Measurements from ENCODE around the gene OR11A1. TPM values are rescaled to one million over a fixed set of nuclear protein-coding genes. Genes with fewer than 3 reads are reported as not detected.

The OR11A1 gene
- total and polyA plus RNA-seq, 4 experiments from 2014 or later, result not detected

DNA sequence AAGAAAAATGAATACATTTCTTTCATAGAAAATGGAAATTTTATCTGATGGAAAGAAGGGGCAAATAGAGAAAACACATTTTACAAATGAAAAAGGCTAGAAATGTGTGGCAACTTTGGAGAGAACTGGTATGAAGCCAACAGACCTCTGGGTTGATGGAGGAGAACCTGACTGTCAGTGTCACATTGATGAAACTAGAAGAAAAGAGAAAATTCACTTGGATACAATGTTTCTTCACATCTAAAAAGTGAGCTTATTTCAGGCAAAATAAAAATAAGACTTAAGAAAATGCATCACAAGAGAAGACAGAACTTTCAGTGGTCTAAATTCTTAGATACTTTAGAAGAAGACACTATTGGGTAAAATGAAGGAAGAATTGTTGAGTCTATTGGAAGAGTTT, 61.5 kb downstream of the OR11A1 start, which contains the start of gene OR12D2:
TSS of gene OR12D2 (plus strand) at position 301 of the 400 bp plus-strand sequence. CDS start 1,069 bp downstream, outside the sequence.
- Histone ChIP-seq H3K9me3 (ENCODE audit: control insufficient read depth in 1 of 2, low read length in 2 of 2) (no peaks in the 10 kb centered on the region), H3K4me3 (ENCODE audit: low read length in 2 of 2) (no peak within 1 kb of the TSS), H3K27me3 (ENCODE audit: insufficient read depth, low read length) (peaks cover 6% of the 10 kb centered on the region), H3K36me3 (ENCODE audit: insufficient read depth, low read length) (no peaks in the 10 kb centered on the region), H3K4me1 (ENCODE audit: insufficient read depth, low read length) (no peaks in the 10 kb centered on the region), H3K27ac (ENCODE audit: low read depth, low read length) (no peak within 1 kb of the TSS)
- Mint-ChIP-seq H3K36me3 (no peaks in the 10 kb centered on the region), H3K4me1 (no peaks in the 10 kb centered on the region), H3K4me3 (no peak within 1 kb of the TSS), H3K27me3 (peaks cover 17 to 43% of the 10 kb centered on the region in 2 donors), H3K9me3 (peaks cover 0 to 1% (median 0%) of the 10 kb centered on the region in 8 donors), H3K27ac (no peak within 1 kb of the TSS)
- DNase-seq, result no peak
- ChIA-PET POLR2A (ENCODE audit: partially characterized antibody) (no interaction called here), CTCF (ENCODE audit: partially characterized antibody) (no interaction called here)
- intact Hi-C loops (cut with micrococcal nuclease), result no loop called here

DNA sequence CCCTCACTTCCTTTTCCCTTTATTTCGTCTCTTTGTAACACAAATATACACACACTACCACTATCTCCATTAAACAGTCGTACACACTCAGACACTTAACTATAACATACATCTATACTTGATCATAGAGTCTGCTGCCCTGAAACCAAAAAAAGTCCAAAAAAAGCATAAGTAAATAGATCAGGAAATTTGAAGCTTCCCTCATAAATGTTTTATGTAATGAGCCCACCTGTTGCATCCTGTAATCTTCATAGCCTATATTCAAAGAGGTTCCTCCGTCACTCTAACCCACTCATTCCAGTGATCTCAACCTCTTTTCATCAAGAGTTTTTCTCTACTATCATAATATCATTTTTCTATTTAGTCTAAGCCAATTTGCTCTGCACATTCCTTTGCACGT, 68.3 kb downstream of the OR11A1 start:
- CTCF ChIA-PET (ENCODE audit: partially characterized antibody), result no interaction called here
- intact Hi-C loops (cut with micrococcal nuclease), result no loop called here

DNA sequence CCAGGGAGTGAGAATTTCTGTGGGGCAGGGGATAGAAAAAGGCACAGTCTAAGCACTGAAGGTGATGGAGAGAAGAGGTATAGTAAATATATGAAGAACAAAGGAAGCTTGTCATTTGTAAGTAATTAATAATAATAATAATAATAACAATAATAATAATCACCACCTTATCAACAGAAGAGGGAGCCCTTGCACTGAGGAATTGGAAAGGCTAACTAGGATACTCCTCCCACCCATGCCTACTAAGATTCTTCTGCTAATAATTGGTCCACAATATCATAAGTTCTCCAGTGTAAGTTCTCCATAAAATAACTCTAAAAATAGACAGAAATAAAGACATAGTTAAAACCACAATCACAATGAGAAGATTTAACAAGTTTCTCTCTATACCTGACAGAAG, 80.9 kb downstream of the OR11A1 start:
- Mint-ChIP-seq H3K36me3 (no peaks in the 10 kb centered on the region), H3K4me3 (no peak overlapping the region), H3K9me3 (peaks cover 0 to 6% (median 0%) of the 10 kb centered on the region in 8 donors), H3K27ac (no peak overlapping the region), H3K27me3 (peaks cover 14 to 32% of the 10 kb centered on the region in 2 donors), H3K4me1 (no peaks in the 10 kb centered on the region)
- ChIA-PET CTCF (ENCODE audit: partially characterized antibody) (no interaction called here), POLR2A (ENCODE audit: partially characterized antibody) (no interaction called here)
- no peaks in the 10 kb centered on the region for H3K9me3 ChIP-seq (ENCODE audit: control insufficient read depth in 1 of 2, low read length in 2 of 2)
- intact Hi-C loops (cut with micrococcal nuclease), result no loop called here
- no peaks in the 10 kb centered on the region for H3K4me1 ChIP-seq (ENCODE audit: insufficient read depth, low read length)
- no peak for DNase-seq
- H3K27me3 ChIP-seq (ENCODE audit: insufficient read depth, low read length), result no peaks in the 10 kb centered on the region
- no peak overlapping the region for H3K27ac ChIP-seq (ENCODE audit: low read depth, low read length)
- no peak overlapping the region for H3K4me3 ChIP-seq (ENCODE audit: low read length in 2 of 2)
- H3K36me3 ChIP-seq (ENCODE audit: insufficient read depth, low read length), result no peaks in the 10 kb centered on the region

More for the DNA sequence above, 68.3 kb downstream of the OR11A1 start:
- Histone ChIP-seq H3K4me3 (ENCODE audit: low read length in 2 of 2) (no peak overlapping the region), H3K36me3 (ENCODE audit: insufficient read depth, low read length) (no peaks in the 10 kb centered on the region), H3K9me3 (ENCODE audit: control insufficient read depth in 1 of 2, low read length in 2 of 2) (no peaks in the 10 kb centered on the region), H3K27ac (ENCODE audit: low read depth, low read length) (no peak overlapping the region), H3K4me1 (ENCODE audit: insufficient read depth, low read length) (no peaks in the 10 kb centered on the region), H3K27me3 (ENCODE audit: insufficient read depth, low read length) (peaks cover 7% of the 10 kb centered on the region)
- DNase-seq, result no peak
- H3K4me3 Mint-ChIP-seq, result no peak overlapping the region
- no peaks in the 10 kb centered on the region for H3K9me3 Mint-ChIP-seq
- POLR2A ChIA-PET (ENCODE audit: partially characterized antibody), result no interaction called here
- peaks cover 21 to 24% of the 10 kb centered on the region in 2 donors for H3K27me3 Mint-ChIP-seq
- H3K4me1 Mint-ChIP-seq, result no peaks in the 10 kb centered on the region
- H3K36me3 Mint-ChIP-seq, result no peaks in the 10 kb centered on the region
- H3K27ac Mint-ChIP-seq, result no peak overlapping the region

Other genes with a start within 250 kb of the OR11A1 start
- not detected for gene OR14J1, start 155.4 kb downstream of the OR11A1 start, total RNA-seq
- not detected for gene OR14J1, start 155.4 kb downstream of the OR11A1 start, polyA plus RNA-seq
- not detected for gene OR5V1, start 88.2 kb downstream of the OR11A1 start, total RNA-seq
- gene OR5V1, start 88.2 kb downstream of the OR11A1 start, polyA plus RNA-seq, result not detected
- not detected for gene OR12D3, start 81.8 kb downstream of the OR11A1 start, total RNA-seq
- not detected for gene OR12D3, start 81.8 kb downstream of the OR11A1 start, polyA plus RNA-seq
- not detected for gene OR12D2, start 61.4 kb downstream of the OR11A1 start, total RNA-seq
- gene OR12D2, start 61.4 kb downstream of the OR11A1 start, polyA plus RNA-seq, result not detected
- gene OR12D1, start 42.1 kb downstream of the OR11A1 start, total RNA-seq, result not detected
- gene OR12D1, start 42.1 kb downstream of the OR11A1 start, polyA plus RNA-seq, result not detected
- not detected for gene OR10C1, start 17.8 kb downstream of the OR11A1 start, total RNA-seq
- not detected for gene OR10C1, start 17.8 kb downstream of the OR11A1 start, polyA plus RNA-seq
- gene OR2H1, start 84 bp upstream of the OR11A1 start, total RNA-seq, result not detected
- gene OR2H1, start 84 bp upstream of the OR11A1 start, polyA plus RNA-seq, result not detected
- not detected for gene MAS1L, start 30.9 kb upstream of the OR11A1 start, total RNA-seq
- not detected for gene MAS1L, start 30.9 kb upstream of the OR11A1 start, polyA plus RNA-seq
- not detected for gene UBD, start 102.7 kb upstream of the OR11A1 start, total RNA-seq
- not detected for gene UBD, start 102.7 kb upstream of the OR11A1 start, polyA plus RNA-seq
- not detected for gene OR2H2, start 128.1 kb upstream of the OR11A1 start, total RNA-seq
- gene OR2H2, start 128.1 kb upstream of the OR11A1 start, polyA plus RNA-seq, result not detected
- gene GABBR1, start 176.1 kb upstream of the OR11A1 start, total RNA-seq, result 10 to 100 TPM; 58.1 to 58.9 TPM
- gene GABBR1, start 176.1 kb upstream of the OR11A1 start, polyA plus RNA-seq, result 1 to 10 TPM; 1.8 to 2.4 TPM
- not detected for gene MOG, start 200.0 kb upstream of the OR11A1 start, total RNA-seq
- not detected for gene MOG, start 200.0 kb upstream of the OR11A1 start, polyA plus RNA-seq
- not detected for gene ZFP57, start 224.1 kb upstream of the OR11A1 start, total RNA-seq
- gene ZFP57, start 224.1 kb upstream of the OR11A1 start, polyA plus RNA-seq, result 1 to 10 TPM; 2.4 to 3.0 TPM

Measured in CD4-positive, alpha-beta memory T cell (primary cell).